Right lung (tissue), 5 donors: Measurements from ENCODE around the gene SOBP. TPM values are rescaled to one million over a fixed set of nuclear protein-coding genes. Genes with fewer than 3 reads are reported as not detected.

ENCODE experiments used
- DNase-seq, 2 donors: peaks; one replicate each; pipeline ENCODE4 v3.0.0-alpha.2; 2013
- polyA plus RNA-seq, 5 donors: library from polyadenylated mRNA; unstranded; fragments of 120-200 nt; gene quantifications; one replicate each; pipeline versions ENCODE4 v1.2.1 to v1.2.3, GENCODE V29; 2013; ENCODE audit warnings: inconsistent platforms in 1 of 5, low replicate concordance in 1 of 5; ENCODE audit not compliant: insufficient read length in 5 of 5, insufficient read depth in 1 of 5

The SOBP gene
- polyA plus RNA-seq, 5 donors: 6.7 to 9.2 (median 7.5) TPM

- DNase-seq: no peak
These were observed 33.3 kb downstream of the SOBP start for GRCh38 chr6:107523054-107523791.

- no peak for DNase-seq
These were observed 33.9 kb downstream of the SOBP start for GRCh38 chr6:107523794-107524193.

GRCh38 chr6:107524626-107525025 is 34.7 kb downstream of the SOBP start:
- DNase-seq: no peak

- no peak for DNase-seq
These were observed 42.0 kb downstream of the SOBP start for GRCh38 chr6:107531868-107532267.

- no peak for DNase-seq
These were observed 42.8 kb downstream of the SOBP start for GRCh38 chr6:107532706-107533105.

GRCh38 chr6:107533415-107534059 is 43.6 kb downstream of the SOBP start:
- no peak for DNase-seq

GRCh38 chr6:107534571-107535141 is 44.7 kb downstream of the SOBP start:
- DNase-seq: no peak

GRCh38 chr6:107535626-107536025 is 45.7 kb downstream of the SOBP start:
- no peak for DNase-seq

- DNase-seq: no peak
These were observed 46.5 kb downstream of the SOBP start for GRCh38 chr6:107536180-107536961.

GRCh38 chr6:107537559-107537958 is 47.6 kb downstream of the SOBP start:
- DNase-seq: no peak

- no peak for DNase-seq
These were observed 49.0 kb downstream of the SOBP start for GRCh38 chr6:107538856-107539387.

- DNase-seq: no peak
These were observed 49.5 kb downstream of the SOBP start for GRCh38 chr6:107539409-107539808.

- DNase-seq: no peak
These were observed 50.0 kb downstream of the SOBP start for GRCh38 chr6:107539849-107540464.

GRCh38 chr6:107540465-107540857 is 50.5 kb downstream of the SOBP start:
- no peak for DNase-seq

GRCh38 chr6:107542192-107542668 is 52.3 kb downstream of the SOBP start:
- DNase-seq: no peak

GRCh38 chr6:107543088-107543487 is 53.2 kb downstream of the SOBP start:
- DNase-seq: no peak

GRCh38 chr6:107543567-107543966 is 53.6 kb downstream of the SOBP start:
- DNase-seq: no peak

GRCh38 chr6:107545763-107546162 is 55.8 kb downstream of the SOBP start:
- no peak for DNase-seq

- no peak for DNase-seq
These were observed 57.0 kb downstream of the SOBP start for GRCh38 chr6:107546691-107547450.

GRCh38 chr6:107547451-107547840 is 57.5 kb downstream of the SOBP start:
- DNase-seq: no peak
